Heart left ventricle (tissue), 13 donors: ENCODE measurements around the gene HELLS.

Experiments
- POLR2A ChIP-seq, 2 donors: fragments of 450-650 bp; IDR thresholded peaks; one replicate each; pipeline ENCODE4 v1.6.1; 2017; ENCODE audit warnings: antibody characterized with exemption in 2 of 2, mild to moderate bottlenecking in 2 of 2, moderate library complexity in 2 of 2
- TF ChIP-seq, protein P1 (sequence below), 12 donors: fragments of 200-600 bp; sonication (generic) in 4 of 12; IDR thresholded peaks; one replicate each; pipeline versions ENCODE4 v1.5.0 to v1.8.0; 2018 to 2022; ENCODE audit warnings: antibody characterized with exemption in 12 of 12, mild to moderate bottlenecking in 5 of 12
- donor health status: ischemic (EF 13 %, LVEDD 7.1; RV severe dilation, severe dysfunction).
- donor health status: DM: no; HTN: yes; CAD: no.
- donor health status: DM: no; HTN: no; CAD: no.
- donor health status: ischemic (EF 25% LVEDD 6.9; RV normal size, moderate dysfunction).
- donor health status: ischemic (EF 25% LVEDD 5.7; RV mildly dilated, moderate dysfunction).
- donor health status: ischemic (EF 35%, LVEDD 5.7; RV mildly dilated, moderate dysfunction).
- donor health status: nonischemic (EF 11% LVEDD 7.7; RV severe dilation, severe dysfunction).
- donor health status: DM: yes; HTN: yes; CAD: no.
- donor health status: PGD.
- donor health status: ischemic (EF 29% LVEDD 5.4; RV normal size, mild dysfunction).
- donor health status: nonischemic (EF 23%, LVEDD 6.1; RV moderate dilation, normal function).

DNA sequence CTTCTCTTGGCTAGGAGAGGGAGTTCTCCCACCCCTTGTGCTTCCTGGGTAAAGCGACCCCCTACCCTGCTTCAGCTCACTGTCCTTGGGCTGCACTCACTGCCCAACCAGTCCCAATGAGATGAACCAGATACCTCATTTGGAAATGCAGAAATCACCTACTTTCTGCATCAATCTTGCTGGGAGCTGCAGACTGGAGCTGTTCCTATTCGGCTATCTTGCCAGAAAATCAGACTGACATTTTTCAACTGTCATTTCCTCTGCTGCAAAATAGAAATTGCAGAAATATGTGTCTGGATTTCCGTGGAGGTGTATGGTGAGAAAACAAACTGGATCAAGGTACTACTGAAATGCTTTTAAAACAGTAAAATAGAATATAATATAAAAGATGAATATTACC lies 95.0 kb downstream of the HELLS start:
- TF ChIP-seq, protein P1, sequence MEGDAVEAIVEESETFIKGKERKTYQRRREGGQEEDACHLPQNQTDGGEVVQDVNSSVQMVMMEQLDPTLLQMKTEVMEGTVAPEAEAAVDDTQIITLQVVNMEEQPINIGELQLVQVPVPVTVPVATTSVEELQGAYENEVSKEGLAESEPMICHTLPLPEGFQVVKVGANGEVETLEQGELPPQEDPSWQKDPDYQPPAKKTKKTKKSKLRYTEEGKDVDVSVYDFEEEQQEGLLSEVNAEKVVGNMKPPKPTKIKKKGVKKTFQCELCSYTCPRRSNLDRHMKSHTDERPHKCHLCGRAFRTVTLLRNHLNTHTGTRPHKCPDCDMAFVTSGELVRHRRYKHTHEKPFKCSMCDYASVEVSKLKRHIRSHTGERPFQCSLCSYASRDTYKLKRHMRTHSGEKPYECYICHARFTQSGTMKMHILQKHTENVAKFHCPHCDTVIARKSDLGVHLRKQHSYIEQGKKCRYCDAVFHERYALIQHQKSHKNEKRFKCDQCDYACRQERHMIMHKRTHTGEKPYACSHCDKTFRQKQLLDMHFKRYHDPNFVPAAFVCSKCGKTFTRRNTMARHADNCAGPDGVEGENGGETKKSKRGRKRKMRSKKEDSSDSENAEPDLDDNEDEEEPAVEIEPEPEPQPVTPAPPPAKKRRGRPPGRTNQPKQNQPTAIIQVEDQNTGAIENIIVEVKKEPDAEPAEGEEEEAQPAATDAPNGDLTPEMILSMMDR (IDR thresholded peaks at IDR 0.05) = no peak
- TF ChIP-seq POLR2A (IDR thresholded peaks at IDR 0.05) = no peak
